NCI-H524 (cell line): ENCODE results near the gene C19orf67.

Experiments
- DNase-seq, 2 experiments: peaks; one replicate each; lab custom pipeline; 2025; lab: John Stamatoyannopoulos, UW

Gene C19orf67

DNA sequence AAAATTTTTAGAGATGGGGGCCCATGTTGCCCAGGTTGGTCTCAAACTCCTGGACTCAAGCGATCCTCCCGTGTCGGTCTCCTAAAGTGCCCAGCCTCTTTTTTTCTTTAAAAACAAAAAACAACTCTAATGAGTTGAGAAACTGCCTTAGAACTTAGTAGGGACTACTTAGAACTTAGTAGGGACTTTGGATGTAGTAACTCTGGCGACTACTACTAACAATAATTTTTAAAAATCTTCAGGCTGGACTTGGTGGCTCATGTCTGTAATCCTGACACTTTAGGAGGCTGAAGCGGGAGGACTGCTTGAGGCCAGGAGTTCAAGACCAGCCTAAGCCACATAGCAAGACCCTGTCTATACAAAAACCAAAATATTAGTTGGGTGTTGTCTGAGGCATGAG, 515 bp upstream of the C19orf67 start:
- DNase-seq: no peak

DNA sequence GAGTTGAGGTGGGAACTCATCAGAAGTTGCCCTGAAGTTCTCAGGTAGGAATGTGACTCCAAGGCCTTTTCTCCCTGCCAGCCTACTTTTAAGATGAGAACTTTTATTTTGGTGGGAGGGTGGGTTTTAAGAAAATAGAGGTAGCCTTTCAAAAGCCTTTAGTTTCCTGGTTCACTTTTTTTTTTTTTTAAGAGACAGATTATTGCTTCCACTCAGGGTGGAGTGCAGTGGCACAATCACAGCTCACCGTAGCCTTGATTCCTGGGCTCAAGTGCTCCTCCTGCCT, 3.0 kb downstream of the C19orf67 start:
- DNase-seq: no peak

DNA sequence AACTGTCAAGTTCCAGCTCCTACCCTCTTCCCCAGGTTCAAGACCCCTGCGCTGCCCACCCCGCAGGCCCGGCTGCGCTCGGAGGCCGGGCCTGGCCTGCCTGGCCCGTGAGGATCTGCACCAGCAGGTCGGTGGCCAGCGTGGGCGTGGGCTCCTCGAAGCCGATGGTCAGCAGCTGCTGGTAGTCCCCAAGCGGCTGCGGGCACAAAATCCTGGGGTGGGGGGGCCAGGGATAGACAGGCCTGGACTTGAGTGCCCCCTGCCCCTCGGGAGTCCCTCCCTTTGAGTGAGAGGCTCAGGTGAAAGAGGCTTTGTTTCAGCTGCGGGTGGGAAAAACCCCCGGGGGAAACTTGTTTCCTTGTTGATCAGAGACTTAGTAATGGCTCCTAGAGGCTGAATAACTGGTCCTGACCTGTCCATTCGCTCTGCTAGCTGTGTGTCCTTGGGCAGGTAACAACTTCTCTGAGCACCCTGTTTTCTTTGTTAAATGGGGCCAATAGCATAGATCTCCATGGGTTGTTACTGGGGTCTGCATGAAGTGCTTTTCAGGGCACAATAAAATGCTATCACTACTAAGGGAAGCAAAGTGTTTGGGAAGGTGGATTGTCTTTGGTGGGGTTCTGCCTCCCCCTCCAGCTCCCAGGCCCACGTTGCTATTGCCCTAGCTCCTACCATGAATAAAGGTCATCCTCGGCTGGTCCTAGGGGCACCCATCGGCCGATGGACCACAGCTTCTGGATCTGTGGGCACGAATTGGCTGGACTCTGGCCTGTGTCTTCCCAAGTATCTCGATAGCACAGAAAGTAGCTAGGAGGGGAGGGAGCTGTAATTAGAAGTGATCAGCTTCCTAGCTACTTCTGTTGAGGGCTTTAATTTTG, 3.5 kb downstream of the C19orf67 start:
- no peak for DNase-seq

DNA sequence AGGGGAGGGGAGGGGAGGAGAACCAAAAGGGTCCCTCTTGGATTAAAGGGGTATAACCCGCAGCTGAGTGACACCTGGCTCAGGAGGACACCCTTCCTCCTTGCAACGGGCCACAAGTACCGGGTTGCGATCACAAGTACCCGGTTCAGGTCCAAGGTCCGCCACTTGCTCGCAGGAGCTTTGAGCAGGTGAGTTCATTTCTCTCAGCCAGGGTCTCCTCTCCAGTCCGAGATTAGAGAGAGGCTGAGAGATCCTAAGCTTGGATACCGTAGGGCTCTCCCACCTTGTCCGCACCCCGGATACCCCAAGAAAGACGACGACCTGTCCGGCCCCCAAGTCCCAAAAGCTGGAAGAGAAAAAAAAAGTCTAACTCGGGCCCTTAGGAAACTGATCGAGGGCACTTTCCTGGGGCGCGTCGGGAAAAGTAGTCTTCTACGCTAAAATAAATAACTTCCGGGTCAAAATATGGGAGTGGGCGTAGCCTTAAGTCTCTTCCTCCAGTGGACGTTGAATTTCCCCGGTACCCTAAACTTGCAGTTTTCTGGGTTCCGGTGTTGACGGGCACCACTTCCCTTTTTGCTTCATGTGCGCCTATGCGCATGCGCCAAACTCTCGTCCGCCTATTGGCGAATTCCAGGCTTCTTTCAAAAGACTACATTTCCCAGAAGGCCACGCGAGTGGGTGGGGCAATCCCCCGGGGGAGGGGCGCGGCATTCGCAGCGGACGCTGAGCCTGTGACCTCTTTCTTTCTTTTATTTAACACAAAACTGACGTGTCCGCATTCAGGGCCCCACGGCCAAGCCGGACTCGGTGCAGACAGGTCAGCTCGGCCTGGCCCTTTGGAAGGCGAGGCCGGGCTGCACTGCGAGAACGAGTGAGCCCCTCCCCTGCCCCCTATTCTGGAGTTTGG, 4.4 kb downstream of the C19orf67 start:
- peak; percentile 99 to 100 for DNase-seq

DNA sequence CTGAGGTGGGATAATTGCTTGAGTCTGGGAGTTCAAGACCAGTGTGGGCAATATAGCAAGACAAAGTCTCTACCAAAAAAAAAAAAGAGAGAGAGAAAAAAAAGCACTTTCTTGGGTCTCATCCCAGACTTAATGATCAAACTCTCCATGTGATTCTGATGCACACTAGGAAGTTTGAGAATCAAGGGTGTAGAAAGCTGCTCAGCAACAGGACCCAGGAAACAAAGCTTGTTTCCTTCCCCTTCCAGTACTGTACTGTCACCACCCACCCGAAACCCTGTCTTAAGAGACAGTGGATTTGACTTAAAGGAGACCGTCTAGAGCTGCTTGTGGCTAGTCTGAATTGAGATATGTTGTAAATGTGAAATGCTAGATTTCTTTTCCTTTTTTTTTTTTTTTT, 7.2 kb downstream of the C19orf67 start:
- DNase-seq: no peak

DNA sequence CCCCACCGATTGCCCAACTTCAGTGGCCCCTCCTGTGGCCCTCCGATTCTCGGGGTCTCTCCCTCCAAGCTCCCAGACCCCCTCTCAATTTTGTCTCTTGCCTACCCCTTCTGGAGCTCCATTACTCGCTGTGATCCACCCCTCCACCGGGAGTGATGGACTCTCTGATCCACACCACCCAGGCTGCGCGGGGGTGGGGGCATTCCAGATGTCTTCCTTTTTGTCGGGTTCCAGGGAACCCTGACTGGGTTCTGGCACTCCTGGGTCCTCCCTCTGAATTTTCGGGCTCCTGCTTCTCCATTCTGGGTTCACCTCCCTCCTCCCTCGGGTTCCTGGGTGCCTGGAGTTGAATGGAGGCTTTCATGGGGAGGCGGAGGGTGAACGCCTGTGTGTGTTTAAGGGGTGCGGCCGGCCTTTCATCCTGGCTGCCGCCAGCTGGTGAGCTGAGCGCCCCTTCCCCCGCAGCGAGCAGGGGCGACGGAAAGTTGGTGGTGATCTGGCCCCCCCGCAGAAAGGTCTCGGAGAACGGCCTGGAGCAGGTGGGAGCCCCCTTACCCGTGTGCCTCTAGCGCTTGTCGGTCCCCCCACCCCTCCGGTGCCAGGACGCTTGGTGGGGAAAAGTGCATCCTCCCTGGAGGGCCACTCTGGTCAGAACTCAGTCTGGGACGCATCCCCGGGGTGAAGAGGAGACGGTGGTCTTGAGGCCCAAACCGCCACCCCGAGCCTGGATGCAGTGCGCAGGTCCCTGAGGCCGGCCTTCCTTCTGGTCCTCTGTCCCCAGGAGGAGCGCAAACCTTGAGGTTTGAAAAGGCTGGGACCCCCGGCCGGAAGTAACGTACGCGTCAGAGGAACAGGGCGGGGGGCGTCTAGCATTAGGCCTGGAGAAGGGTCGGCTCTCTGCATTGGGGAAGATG, 11.4 kb downstream of the C19orf67 start:
- DNase-seq: peak; percentile 32 to 61

DNA sequence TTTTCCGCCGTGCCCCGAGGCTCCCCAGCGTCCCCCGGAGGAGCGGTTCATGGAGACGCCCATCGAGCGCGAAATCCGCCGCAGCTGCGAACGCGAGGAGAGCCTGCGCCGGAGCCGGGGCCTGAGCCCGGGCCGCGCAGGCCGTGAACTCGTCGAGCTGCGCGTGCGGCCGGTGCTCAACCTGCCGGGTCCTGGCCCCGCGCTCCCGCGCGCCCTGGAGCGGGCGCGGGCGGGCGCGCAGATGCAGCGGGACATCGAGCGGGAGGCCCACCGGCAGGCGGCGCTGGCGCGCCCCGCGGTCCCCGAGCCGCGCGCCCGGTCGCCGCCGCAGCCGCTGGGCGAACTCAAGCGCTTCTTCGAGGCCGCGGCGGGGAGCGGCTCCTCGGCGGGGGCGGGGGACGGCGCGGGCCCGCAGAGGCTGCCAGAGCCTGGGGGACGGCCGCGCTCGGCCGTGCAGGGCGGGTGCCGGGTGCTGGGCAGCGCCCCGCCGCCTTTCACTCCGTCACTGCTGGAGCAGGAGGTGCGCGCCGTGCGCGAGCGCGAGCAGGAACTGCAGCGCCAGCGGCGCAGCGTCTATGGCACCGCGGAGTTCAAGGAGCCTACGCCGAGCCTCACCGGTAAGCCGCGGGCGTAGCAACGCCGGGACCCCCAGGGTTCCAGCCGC, 12.2 kb downstream of the C19orf67 start:
- DNase-seq: peak; percentile 60 to 77

DNA sequence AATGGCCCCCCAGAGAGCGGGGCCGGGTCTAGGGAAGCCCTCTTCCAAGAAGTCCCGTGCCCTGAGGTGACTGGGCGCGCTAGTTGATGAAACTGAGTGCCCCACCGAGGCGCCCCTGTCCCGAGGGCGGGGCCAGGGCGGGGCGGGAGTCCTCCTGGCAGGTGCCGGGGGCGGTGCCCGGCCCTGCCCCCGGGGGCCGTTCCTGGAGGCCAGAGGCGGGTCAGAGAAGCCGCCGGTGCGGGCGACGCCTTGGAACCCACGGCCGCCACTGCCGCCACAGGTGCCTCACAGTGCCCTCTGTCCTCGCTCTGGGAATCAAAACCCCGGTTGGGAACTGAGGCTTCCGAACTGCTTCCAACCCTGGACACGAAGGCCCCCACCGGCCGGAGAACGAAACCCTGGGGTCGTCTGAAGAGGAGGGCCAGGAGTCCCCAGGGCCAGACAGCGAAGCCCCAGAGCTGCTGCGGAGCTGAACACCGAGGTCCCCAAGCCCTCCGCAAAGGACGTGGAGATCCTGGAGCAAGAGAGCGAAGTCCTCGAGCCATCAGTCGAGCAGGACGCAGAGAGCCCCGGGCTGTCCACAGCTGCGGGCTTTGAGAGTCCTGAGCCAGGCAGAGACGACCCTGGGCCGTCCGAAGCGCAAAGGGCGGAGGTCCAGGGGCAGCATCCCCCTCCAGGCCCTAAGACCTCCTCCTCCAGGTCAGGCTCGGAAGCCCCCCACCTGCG, 12.9 kb downstream of the C19orf67 start, which contains the start of gene MISP3:
Gene MISP3, plus strand, starts transcription at position 252 of the 726 bp plus-strand sequence. CDS start 524 bp downstream, outside the sequence.
- DNase-seq: peak in 1 of 2 experiments; percentile 52

DNA sequence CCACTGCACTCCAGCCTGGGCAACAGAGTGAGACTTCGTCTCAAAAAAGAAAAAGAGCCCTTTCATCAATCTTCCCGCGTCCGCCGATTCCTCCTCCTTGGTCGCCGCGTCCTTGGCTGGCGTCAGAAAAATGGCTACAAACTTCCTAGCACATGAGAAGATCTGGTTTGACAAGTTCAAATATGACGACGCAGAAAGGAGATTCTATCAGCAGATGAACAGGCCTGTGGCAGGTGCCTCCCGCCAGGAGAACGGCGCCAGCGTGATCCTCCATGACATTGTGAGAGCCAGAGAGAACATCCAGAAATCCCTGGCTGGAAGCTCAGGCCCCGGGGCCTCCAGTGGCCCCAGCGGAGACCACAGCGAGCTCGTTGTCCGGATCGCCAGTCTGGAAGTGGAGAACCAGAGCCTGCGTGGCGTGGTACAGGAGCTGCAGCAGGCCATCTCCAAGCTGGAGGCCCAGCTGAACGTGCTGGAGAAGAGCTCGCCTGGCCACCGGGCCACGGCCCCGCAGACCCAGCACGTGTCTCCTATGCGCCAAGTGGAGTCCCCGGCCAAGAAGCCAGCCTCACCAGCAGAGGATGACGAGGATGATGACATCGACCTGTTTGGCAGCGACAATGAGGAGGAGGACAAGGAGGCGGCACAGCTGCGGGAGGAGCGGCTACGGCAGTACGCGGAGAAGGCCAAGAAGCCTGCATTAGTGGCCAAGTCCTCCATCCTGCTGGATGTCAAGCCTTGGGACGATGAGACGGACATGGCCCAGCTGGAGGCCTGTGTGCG, 15.1 kb downstream of the C19orf67 start:
- DNase-seq: no peak

DNA sequence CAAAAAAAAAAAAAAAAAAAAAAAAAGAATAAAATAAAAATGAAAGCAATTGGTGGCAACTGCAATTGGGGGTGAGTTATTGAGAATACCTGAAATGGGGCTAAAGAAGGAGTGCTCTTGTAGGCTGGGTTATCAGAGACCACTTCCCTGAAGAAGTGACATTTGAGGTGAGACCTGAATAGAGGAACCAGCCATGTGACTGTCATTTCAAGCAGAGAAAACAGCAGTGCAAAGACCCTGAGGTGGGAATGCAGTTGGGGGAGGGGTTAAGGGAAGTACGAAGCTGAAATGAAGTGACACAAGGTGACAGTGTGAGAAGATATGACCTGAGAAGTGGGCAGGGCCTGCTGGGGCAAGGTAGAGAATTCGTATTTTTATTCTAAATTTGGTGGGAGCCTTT, 19.4 kb downstream of the C19orf67 start:
- DNase-seq: no peak

DNA sequence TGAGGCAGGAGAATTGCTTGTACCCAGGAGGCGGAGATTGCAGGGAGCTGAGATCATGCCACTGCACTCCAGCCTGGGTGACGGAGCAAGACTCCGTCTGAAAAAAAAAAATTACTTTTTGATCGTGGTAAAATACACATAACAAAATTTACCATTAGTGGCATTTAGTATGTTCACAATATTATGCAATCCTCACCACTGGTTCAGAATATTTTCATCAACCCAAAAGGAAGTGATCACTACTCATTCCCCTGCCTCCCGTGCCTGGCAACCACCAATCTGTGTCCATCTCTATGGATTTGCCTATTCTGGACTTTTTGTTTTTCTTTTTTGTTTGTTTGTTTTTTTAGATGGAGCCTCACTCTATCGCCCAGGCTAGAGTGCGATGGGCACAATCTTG, 22.5 kb downstream of the C19orf67 start:
- DNase-seq: no peak

DNA sequence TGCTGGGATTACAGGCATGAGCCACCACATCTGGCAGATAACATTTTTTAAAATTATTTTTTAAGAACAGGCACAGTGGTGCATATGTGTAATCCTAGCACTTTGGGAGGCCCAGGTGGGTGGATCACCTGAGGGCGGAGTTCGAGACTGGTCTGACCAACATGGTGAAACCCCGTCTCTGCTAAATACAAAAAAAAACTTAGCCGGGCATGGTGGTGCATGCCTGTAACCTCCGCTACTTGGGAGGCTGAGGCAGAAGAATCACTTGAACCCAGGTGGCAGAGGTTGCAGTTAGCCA, 23.1 kb downstream of the C19orf67 start:
- DNase-seq: no peak

DNA sequence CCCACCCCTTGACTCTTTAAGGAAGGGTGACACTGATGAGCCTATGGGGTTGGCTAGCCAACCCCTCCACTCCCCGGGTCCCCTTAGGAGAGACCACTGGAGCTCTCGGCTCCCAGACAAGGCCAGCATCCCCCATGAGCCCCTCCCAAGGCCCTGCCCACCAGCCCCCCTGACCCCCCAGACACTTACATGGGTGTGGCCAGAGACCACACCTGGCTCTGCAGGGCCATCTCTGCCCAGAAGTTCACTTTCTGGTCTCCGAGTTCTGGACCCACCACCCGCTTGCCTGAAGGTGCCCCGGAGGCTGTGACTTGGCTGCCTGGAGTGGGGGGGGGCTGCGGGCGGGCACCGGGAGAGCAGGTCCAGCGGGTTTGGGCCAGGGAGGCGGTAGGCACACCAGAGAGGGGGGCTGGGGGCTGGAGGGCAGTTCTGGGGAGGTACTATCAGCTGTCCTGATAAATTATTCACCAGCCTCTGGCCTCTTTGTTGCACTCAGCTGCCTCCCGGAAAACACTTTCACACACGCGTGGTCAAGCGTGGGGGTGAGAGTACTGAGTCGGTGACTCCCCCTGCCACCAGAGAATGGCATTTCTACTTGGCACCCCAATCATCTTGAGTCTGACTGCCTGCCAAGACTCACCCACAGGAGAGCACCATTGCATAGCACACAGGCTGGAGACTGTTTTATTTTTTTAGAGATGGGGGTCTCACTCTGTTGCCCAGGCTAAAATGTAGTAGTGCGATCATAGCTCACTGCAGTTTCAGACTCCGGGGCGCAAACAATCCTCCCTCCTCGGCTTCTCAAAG, 23.6 kb downstream of the C19orf67 start, which contains the start of gene PALM3:
Gene PALM3, minus strand, starts transcription at position 326 of the 807 bp plus-strand sequence. Its CDS starts 96 bp downstream, at position 230.
- DNase-seq: no peak

DNA sequence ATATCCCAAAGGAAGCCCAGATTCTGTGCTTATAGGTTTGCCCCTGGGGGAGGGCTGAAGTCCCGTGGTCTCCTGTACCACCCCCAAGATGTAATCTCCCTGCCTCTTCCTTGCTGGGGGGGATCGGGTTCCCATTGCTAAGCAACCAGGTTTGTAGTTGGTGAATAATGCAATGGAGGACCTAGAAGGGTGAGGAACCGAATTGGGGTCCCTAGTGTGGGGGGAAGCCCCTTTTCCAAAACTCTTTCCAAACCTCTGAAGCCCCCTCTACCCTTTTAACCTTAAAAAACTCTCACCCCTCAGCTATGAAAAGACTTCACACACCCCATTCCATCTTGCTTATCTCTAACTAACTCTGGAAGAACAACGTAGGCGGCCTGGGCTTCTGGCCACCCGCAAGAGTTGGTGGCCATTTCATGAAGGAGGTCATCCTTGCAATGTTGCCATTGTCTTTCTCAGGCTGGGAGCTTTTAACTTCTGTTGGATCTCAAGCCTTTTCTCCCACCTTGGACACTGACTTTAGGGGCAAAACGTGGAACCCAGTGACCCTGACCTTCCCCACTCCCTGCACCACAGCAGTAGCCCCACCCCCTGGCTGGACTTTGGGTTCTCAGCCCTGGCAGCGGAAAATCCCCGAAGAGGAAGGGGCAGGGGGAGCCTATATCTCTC, 24.4 kb downstream of the C19orf67 start:
- no peak for DNase-seq

DNA sequence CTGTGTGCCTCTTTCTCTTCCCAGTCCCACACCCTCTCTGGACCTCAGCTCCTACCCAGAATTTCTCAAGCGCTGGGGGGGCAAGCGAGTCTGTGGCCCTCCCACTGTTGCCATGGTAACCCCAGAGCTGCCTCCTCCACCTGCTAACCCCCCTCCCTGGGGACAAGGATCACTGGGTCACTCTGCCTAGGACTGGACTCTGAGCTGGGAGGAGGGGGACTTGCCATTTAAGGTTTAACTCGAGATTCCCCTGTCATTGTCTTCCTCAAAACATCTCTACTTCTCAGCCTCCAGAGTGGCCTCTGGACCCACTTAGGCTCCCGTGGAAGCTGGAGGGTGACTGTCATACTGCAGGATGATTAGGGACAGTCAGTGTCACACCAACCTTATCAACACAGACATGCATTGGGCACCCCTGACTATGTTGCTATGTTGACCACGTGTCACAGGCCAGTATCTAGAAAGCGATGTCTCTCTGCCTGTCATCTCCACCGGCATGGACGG, 25.9 kb downstream of the C19orf67 start:
- peak; percentile 21 to 27 for DNase-seq

DNA sequence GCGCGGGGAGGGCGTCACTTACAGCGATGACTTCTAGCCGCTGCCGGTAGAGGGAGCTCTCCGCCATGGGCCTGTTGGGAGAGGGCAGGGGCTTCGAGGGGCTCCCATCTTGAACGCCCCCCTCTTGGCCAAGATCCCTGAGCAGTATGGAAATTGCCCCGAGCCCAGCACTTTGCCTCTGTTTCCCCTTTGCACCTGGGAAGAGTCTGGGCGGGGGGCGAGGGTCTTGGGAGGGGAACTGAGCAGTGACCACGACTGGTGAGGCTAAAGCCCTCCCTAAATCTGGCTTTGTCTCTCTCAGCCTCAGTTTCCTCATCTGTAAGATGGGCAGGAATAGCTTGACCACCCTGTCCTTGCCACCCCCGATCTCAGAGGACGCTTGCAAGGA, 26.5 kb downstream of the C19orf67 start:
- no peak for DNase-seq

DNA sequence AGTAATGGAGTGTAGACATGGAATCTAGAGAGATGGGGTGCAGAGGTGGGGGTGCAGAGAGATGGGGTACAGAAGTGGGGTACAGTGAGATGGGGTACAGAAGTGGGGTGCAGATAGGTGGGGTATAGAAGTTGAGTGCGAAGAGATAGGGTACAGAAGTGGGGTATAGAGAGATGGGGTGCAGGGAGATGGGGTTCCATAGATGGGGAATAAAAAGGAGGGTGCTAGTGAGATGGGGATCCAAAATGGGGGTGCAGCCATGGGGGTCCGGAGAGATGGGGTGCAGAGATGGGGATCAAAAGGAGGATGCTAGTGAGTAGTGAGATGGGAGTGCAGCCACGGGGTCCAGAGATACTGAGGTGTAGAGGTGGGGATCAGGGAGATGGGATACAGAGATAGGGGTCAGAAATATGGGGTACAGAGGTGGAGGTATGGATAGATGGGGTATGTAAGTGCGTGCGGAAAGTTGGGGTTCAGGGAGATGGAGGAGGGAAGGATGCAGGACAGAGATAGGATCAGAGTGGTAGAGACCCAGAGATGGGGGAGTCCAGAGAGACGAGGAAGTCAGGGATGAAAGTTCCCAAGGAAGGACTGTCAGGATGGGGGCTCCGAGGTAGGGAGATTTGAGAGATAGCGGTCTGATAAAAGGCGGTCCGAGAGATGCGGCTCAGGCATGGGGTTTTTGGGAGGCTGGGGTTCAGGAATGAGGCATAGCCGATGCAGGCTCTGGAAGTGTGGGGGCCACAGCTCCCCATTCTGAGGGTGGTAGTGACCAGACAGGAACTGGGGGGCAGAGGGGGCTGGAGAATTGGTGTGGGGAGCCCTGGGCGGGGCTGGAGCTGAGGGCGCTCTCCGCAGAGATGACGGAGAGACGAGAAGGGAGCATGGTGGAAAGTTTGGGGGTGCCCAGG, 27.1 kb downstream of the C19orf67 start:
- no peak for DNase-seq
